K562 (cell line): ENCODE results near the gene NEK2. TPM values are rescaled to one million over a fixed set of nuclear protein-coding genes. Genes with fewer than 3 reads are reported as not detected.

Experiments
- BRCA1 ChIP-seq, 2 experiments: fragments of 450-650 bp in 1 of 2; sonication (generic) in 1 of 2; formaldehyde crosslinking in 1 of 2; IDR thresholded peaks; 2 replicates each; pipeline versions ENCODE4 v1.5.0 to v1.6.1; 2017 to 2020; ENCODE audit warnings: mild to moderate bottlenecking in 1 of 2, missing genetic modification reagents in 1 of 2
- TOE1 ChIP-seq, 2 experiments: fragments of 450-650 bp in 1 of 2; sonication (generic) in 1 of 2; formaldehyde crosslinking in 1 of 2; IDR thresholded peaks; 2 replicates each; pipeline versions ENCODE4 v1.7.1 to v1.8.0; 2016 to 2022; ENCODE audit warnings: borderline replicate concordance in 2 of 2, mild to moderate bottlenecking in 2 of 2, antibody characterized with exemption in 1 of 2, inconsistent platforms in 1 of 2, low read depth in 1 of 2, missing genetic modification reagents in 1 of 2, moderate library complexity in 1 of 2
- ZKSCAN1 ChIP-seq: fragments of 150-350 bp; IDR thresholded peaks from 2 replicates; pipeline ENCODE4 v1.6.1; 2016; ENCODE audit warnings: low read depth, low read length
- ZNF77 ChIP-seq: fragments of 250-450 bp; sonication (Bioruptor Pico); IDR thresholded peaks from 2 replicates; pipeline ENCODE4 v1.5.0; 2020
- polyA plus RNA-seq, 8 experiments: library from polyadenylated mRNA; depleted of rRNA in 4 of 8; stranded (reverse) in 5 of 8; unstranded in 3 of 8; fragments of >200 nt; fragmentation: Nextera tagmentation in 2 of 8; fragmentation: Illumina TruSeq in 1 of 8; extraction: Ambion mirVana in 2 of 8; extraction: Trizol in 1 of 8; gene quantifications; 2 replicates each; pipeline versions ENCODE4 v1.2.1 to v1.2.3, GENCODE V29; 2011 to 2014; ENCODE audit warnings: inconsistent platforms in 1 of 8, missing spikeins in 1 of 8
- total RNA-seq, 7 experiments: library from RNA; depleted of rRNA in 6 of 7; stranded (reverse); fragments of >200 nt in 6 of 7; fragmentation: Illumina TruSeq in 2 of 7; extraction: Trizol in 2 of 7; gene quantifications; 2 replicates each; pipeline versions ENCODE4 v1.2.1 to v1.2.3, GENCODE V29; 2011 to 2021; ENCODE audit warnings: low replicate concordance in 1 of 7
- TF ChIP-seq, protein P1 (sequence below): fragments of 150-350 bp; conservative IDR thresholded peaks from 2 replicates; pipeline ENCODE4 v1.6.1; 2014; ENCODE audit warnings: low read length
- TF ChIP-seq, protein P2 (sequence below): sonication (generic); formaldehyde crosslinking; IDR thresholded peaks from 2 replicates; pipeline ENCODE4 v1.8.1; 2023; ENCODE audit warnings: mild to moderate bottlenecking, missing genetic modification reagents

Gene NEK2
- total and polyA plus RNA-seq, 9 of the 15 experiments (the other 6 are each of a cell fraction or from before 2014, with no cell fraction given): 30.0 to 74.7 (median 66.4) TPM

DNA sequence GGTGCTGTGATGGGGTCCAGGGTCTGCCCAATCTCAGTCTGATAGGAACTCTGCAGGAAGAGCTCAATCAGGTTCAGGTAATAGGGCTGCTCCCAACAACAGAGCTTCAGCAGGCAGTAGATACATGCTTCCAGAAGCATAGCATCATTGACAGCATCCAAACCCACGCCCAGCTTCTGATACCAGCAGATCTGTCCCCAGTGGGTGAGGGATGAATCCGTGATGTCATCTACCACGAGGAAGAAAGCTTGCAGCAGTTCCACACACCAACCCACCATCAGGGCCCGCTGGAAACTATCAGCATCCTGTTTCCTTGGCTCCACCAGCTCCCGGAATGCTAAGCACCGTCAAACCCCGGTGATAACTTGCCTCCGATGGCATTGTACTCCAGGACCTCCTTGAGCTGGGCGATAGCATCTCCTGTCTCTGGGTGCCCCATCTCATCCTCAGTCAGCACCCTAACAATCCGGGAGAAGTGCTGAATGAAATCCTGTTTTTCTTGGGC lies 14.7 kb downstream of the NEK2 start (continued):
- TF ChIP-seq, protein P1, sequence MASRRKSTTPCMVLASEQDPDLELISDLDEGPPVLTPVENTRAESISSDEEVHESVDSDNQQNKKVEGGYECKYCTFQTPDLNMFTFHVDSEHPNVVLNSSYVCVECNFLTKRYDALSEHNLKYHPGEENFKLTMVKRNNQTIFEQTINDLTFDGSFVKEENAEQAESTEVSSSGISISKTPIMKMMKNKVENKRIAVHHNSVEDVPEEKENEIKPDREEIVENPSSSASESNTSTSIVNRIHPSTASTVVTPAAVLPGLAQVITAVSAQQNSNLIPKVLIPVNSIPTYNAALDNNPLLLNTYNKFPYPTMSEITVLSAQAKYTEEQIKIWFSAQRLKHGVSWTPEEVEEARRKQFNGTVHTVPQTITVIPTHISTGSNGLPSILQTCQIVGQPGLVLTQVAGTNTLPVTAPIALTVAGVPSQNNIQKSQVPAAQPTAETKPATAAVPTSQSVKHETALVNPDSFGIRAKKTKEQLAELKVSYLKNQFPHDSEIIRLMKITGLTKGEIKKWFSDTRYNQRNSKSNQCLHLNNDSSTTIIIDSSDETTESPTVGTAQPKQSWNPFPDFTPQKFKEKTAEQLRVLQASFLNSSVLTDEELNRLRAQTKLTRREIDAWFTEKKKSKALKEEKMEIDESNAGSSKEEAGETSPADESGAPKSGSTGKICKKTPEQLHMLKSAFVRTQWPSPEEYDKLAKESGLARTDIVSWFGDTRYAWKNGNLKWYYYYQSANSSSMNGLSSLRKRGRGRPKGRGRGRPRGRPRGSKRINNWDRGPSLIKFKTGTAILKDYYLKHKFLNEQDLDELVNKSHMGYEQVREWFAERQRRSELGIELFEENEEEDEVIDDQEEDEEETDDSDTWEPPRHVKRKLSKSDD: no peak
- no peak for TF ChIP-seq ZNF77 (CRISPR knock-in tag)
- no peak for TF ChIP-seq BRCA1 (IDR thresholded peaks at IDR 0.05)
- TF ChIP-seq BRCA1 (CRISPR knock-in tag; IDR thresholded peaks at IDR 0.05): no peak
- no peak for TF ChIP-seq ZKSCAN1
- TF ChIP-seq, protein P2, sequence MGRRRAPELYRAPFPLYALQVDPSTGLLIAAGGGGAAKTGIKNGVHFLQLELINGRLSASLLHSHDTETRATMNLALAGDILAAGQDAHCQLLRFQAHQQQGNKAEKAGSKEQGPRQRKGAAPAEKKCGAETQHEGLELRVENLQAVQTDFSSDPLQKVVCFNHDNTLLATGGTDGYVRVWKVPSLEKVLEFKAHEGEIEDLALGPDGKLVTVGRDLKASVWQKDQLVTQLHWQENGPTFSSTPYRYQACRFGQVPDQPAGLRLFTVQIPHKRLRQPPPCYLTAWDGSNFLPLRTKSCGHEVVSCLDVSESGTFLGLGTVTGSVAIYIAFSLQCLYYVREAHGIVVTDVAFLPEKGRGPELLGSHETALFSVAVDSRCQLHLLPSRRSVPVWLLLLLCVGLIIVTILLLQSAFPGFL: no peak
- no peak for TF ChIP-seq TOE1 (IDR thresholded peaks at IDR 0.05; ENCODE audit: borderline replicate concordance)
- no peak for TF ChIP-seq TOE1 (CRISPR knock-in tag; IDR thresholded peaks at IDR 0.05; ENCODE audit: borderline replicate concordance, low read depth)
- TF ChIP-seq, all 486 proteins: peak for 0
